LNCaP clone FGC (cell line): Measurements from ENCODE around the gene ASB15.

Experiments
- DNase-seq: peaks from one replicate; pipeline ENCODE4 v3.0.0-alpha.2; 2011; ENCODE audit warnings: low read depth
- H3K4me3 ChIP-seq: 2 replicates; pipeline ENCODE4 v1.5.1; 2011; ENCODE audit warnings: mild to moderate bottlenecking, low read depth, low read length, control low read depth
- CTCF ChIP-seq: IDR thresholded peaks from 2 replicates; pipeline ENCODE4 v1.5.1; 2012; ENCODE audit warnings: mild to moderate bottlenecking; ENCODE audit not compliant: control insufficient read depth, insufficient read depth; ENCODE audit errors: extremely low read depth

ASB15 gene

DNA sequence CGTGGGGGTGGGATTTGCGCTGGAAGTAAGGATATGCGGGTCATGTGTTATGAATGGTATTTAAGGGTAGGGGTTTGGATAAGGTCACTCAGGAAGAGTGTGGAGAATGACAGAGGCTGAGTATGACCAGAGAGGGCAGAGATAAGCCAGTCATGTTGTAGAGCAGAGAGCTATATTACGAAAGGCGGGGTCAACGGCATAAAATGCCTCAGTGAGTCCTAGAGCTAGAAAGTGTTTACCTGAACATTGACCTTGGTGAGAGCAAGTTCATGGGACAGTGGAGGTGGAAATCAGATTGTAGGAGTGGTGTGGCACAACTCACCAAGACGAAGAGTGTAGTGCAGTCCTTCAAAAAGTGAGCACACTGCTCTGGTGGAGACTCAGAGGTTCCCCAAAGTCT lies 67.9 kb downstream of the ASB15 start:
- TF ChIP-seq CTCF = no peak
- DNase-seq = no peak
- no peak overlapping the region for H3K4me3 ChIP-seq

DNA sequence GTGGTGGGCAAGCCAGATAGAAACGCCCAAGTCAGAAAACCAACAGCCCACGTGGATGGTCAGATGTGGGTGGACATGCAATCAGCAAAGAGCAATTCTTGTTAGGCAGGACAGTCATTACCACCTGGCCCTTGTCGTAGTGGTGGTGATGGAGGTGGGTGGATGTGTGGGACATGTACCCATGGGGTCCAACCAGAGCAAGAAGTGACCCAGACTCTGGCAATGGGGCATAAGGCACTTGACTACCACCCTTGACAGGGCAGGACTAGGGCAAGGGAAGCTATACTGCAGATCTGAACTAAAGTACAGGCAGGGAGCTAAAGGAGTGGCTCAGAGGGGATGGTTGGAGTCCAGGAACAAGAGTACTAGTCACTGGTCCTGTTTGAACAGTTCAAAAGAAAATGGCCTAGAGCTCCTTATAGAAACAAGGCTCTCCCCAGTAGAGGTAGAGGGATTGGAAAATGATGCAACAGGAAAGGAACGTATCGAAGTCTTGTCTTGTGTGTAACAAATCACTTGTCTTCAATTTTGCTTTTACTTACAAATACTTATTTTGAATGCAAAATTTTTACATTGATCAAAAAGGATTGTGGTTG lies 71.6 kb downstream of the ASB15 start:
- no peak for TF ChIP-seq CTCF
- DNase-seq = no peak
- no peak overlapping the region for H3K4me3 ChIP-seq

- DNase-seq = no peak
These were observed 72.3 kb downstream of the ASB15 start for GRCh38 chr7:123673752-123674398.

GRCh38 chr7:123674399-123675180 lies 73.0 kb downstream of the ASB15 start:
- TF ChIP-seq CTCF = no peak
- no peak for DNase-seq
- no peak overlapping the region for H3K4me3 ChIP-seq

More at GRCh38 chr7:123673752-123674398, 72.3 kb downstream of the ASB15 start:
- no peak for TF ChIP-seq CTCF
- no peak overlapping the region for H3K4me3 ChIP-seq

GRCh38 chr7:123675181-123675473 lies 73.5 kb downstream of the ASB15 start:
- DNase-seq = no peak
- H3K4me3 ChIP-seq = no peak overlapping the region
- no peak for TF ChIP-seq CTCF

DNA sequence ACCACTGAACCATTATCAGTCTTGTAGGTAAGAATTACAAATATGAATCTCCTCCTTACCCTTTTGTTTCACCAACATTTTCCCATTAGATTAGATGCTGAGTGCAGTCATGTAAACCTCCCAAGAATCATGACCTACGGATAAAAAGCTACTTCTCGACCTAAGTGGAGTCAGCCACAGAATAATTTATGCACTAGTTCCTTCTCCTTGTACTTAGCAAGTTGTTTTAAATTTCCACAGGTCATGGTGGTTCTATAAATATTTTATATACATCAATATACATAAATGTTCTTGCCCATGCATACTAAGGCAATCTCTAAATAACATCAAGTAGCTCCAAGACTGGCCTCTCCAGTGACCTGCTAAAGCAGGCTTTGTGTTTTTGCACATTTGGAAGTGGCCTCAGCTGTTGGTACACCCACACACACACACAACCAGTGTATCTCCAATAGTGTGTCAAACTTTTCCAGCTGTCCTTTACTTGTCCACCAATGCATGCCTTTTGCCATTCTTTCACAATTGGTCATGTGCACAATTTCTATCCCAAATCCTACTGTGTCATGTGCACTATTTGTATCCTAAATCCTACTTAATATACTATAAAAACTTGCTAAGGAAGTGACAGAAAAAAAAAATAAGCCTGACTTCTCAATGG lies 75.6 kb downstream of the ASB15 start:
- no peak for TF ChIP-seq CTCF

More for the DNA sequence above, 75.6 kb downstream of the ASB15 start:
- DNase-seq = no peak
- no peak overlapping the region for H3K4me3 ChIP-seq
